ENCODE measurements around the gene LIPH.
"Not testable (repeated sequence)": the region's sequence is repeated elsewhere in the genome, so short reads cannot be mapped to it uniquely, and the experiment has no call there.

Gene LIPH

GRCh38 chr3:185552358-185552877, at the start of gene LIPH:
Gene LIPH, minus strand, starts transcription at chr3:185552588. Its CDS starts 117 bp downstream, at chr3:185552471.
- DNase-seq (ENCODE audit: low read depth), result no peak

GRCh38 chr3:185595526-185595925, 43.1 kb upstream of the LIPH start:
- DNase-seq (ENCODE audit: low read depth), result no peak

GRCh38 chr3:185594073-185594472, 41.7 kb upstream of the LIPH start:
- no peak for DNase-seq (ENCODE audit: low read depth)

- DNase-seq (ENCODE audit: low read depth), result no peak
These were observed 34.3 kb upstream of the LIPH start for GRCh38 chr3:185586686-185587039.

DNA sequence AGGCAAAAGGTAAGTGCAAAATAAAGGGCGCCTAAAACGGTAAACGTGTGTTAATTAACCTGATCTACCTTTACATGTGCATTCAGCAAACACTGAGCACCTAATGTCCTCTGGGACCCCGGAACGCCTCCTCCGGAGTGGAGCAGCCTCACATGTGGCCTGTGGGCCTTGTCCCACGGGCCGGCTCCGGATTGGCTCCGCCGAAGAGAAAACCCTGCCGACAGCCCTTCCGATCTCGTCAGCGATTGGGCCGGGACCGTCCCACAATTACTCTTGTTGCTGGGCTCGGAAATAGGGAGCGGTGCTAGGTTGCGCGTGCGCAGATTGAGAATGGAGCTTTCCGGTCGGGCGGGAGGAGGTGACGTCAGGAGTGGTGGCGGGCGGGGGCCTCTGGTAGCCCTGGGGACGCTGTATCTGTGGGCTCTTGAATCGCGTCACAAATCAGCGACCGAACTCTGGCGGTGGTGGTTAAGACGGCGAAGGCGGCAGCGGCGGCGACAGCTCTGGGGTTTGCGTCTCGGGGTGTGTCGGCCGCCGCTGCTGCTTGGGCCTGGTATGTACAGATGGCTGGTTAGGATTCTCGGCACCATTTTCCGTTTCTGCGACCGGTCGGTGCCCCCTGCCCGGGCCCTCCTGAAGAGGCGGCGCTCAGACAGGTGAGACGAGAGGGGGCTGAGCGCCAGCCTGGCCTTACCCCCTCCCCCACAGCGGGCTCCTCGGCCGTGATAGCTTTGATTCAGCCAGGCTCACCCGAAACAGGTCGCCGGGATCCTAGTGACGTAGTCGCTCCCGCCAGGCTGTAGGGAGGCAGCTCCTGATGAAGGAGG, 33.7 kb upstream of the LIPH start, which contains the start of gene SENP2:
SENP2 (plus strand) TSS at position 437 of the 827 bp plus-strand sequence; CDS start at position 556, 119 bp downstream.
- peak; percentile 99 for DNase-seq (ENCODE audit: low read depth)

- DNase-seq (ENCODE audit: low read depth), result no peak
These were observed 33.1 kb upstream of the LIPH start for GRCh38 chr3:185585518-185585858.

- DNase-seq (ENCODE audit: low read depth), result no peak
These were observed 32.3 kb upstream of the LIPH start for GRCh38 chr3:185584686-185585085.

GRCh38 chr3:185583925-185584324, 31.5 kb upstream of the LIPH start:
- DNase-seq (ENCODE audit: low read depth), result no peak

DNA sequence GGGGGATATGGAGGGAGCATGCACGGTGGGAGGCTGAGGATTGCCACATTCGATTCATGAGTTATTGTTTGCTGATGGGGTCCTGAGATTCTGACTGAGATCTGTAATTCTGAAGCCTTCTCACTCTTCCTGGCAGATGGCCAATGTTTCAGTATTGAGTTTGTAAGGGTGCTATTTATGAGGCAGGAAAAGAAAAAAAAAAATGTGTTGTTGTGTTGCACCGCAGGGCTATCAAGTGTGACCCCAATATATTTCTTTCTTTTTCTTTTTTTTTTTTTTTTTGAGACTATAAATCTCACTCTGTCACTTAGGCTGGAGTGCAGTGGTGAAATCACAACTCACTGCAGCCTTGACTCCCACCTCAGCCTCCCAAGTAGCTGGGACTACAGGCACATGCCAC, 30.5 kb upstream of the LIPH start:
- DNase-seq (ENCODE audit: low read depth), result no peak

GRCh38 chr3:185582236-185582635, 29.8 kb upstream of the LIPH start:
- no peak for DNase-seq (ENCODE audit: low read depth)

DNA sequence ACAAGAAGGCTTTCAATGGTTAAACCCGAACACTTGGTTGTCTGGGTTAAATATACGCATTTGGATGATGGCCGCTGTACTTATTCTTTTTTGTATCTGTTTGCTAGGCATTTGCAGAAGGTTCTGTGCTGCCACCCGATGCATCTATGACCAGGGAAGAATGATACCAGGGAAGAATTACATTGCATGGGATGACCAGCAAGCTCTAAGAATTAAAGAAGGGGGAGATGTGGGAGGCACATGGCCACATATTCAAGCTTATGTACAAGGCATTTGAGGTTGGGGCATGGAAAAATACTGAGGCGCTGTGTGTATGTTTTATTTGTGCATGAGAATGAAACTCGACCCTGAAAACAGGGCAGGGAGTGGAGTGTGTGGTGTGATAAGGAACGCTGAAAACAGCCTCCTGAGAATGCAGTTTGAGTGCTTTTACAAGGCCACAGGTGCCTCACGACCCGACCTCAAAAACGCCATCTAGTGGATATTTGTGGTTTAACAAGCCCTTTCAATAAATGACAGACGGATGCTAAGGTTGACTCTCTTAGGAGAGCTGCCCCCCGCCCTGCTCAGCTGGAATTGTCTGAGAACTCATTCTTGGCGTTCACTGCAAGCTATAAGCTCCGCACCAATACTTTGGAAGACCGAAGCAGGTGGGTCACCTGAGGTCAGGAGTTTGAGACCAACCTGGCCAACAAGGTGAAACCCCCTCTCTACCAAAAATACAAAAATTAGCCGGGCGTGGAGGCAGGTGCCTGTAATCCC, 22.9 kb upstream of the LIPH start:
- not testable (repeated sequence) for DNase-seq (ENCODE audit: low read depth)

DNA sequence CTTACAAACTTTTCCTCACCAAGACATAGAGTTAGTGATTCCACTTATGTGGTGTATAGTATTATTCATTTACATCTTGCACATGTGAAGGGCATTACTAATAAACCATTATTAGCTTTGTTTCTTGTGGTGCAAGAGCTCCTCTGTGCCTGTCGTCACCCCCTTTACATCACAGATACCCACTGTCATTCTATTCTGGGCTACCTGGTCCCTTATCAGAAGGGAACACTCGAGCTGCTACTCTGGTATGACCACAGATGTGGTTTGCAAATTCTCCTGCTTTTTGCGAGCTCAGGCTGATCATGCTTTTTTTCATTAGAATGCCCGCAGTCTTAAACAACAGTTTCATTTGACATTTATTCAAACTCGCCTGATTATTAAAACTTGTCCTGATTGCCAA, 19.8 kb upstream of the LIPH start:
- DNase-seq (ENCODE audit: low read depth), result no peak

DNA sequence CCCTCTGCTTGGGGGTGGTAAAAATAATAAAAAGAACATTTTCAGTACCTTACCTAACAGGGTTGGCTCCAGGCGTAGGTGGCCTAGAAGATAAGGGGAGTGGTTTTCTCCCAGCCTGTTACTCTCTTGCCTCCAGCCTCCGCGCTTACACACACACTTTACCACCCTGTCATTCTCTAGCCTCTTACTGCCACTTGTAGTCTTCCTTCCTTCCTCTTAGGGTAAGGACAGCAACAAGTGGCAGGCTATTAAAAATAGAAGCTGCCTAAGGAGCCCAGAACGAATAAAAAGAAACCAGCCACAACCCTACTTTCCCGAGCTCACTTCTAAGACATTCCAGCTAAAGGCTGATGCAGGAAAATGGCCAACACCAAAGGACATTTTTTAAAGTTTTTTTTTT, 9.6 kb upstream of the LIPH start:
- no peak for DNase-seq (ENCODE audit: low read depth)

GRCh38 chr3:185561374-185561943, 9.1 kb upstream of the LIPH start:
- DNase-seq (ENCODE audit: low read depth), result no peak

GRCh38 chr3:185560676-185561075, 8.3 kb upstream of the LIPH start:
- DNase-seq (ENCODE audit: low read depth), result no peak

DNA sequence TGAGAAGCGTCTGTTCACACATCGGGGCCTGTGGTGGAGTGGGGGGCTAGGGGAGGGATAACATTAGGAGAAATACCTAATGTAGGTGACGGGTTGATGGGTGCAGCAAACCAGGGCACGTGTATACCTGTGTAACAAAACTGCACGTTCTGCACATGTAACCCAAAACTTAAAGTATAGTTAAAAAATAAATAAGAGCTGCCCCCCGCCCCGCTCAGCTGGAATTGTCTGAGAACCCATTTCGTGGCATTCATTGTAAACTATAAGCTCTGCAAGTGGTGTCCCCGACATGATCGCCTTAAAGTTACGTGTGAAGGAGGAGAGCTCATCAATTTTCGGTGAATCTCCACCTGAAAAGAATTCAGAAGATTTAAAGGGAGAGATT, 7.3 kb upstream of the LIPH start:
- no peak for DNase-seq (ENCODE audit: low read depth)

DNA sequence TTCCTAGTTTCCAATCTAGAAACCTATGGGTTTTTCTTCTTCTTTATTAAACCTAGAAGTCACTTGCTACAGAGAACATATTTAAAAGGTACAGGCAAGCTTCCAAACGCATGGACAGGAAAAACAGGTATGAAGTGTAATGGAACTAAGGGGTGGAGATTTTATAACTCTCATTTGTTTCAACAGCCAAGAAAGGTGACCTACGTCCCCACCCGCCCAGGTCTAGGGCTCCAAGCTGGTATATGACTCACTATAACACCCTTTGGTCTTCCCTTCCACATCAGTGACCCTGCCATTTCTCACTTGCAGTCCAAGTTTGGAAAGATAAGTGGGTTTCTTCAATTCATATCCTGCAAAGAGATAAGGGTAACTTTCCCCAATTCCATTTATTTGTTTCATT, 6.0 kb upstream of the LIPH start:
- no peak for DNase-seq (ENCODE audit: low read depth)

GRCh38 chr3:185556640-185557039, 4.3 kb upstream of the LIPH start:
- not testable (repeated sequence) for DNase-seq (ENCODE audit: low read depth)

GRCh38 chr3:185555860-185556347, 3.5 kb upstream of the LIPH start:
- DNase-seq (ENCODE audit: low read depth), result no peak

DNA sequence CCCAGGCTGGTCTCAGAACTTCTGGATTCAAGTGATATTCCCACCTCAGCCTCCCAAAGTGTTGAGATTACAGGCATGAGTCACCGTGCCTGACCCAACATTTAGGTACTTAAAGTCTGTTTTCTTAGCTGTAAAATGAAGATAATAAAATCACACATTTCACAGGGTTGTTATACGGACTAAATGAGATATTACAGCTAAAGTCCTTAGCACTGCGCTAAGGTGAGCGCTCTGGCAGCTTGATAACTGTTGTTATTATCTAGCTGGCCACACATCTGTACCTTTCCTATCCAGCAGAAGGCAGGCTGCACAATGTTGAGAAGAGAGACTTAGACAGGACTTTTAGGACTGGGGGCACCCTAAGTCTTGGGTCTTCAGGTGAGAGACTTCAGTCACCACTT, 2.7 kb upstream of the LIPH start:
- DNase-seq (ENCODE audit: low read depth), result no peak

GRCh38 chr3:185549651-185550111, 2.7 kb downstream of the LIPH start:
- no peak for DNase-seq (ENCODE audit: low read depth)

- DNase-seq (ENCODE audit: low read depth), result no peak
These were observed 3.3 kb downstream of the LIPH start for GRCh38 chr3:185549122-185549521.

- DNase-seq (ENCODE audit: low read depth), result no peak
These were observed 11.7 kb downstream of the LIPH start for GRCh38 chr3:185540695-185541094.
